ENCODE data around the gene CS. TPM values are rescaled to one million over a fixed set of nuclear protein-coding genes. Genes with fewer than 3 reads are reported as not detected.

The CS gene
- polyA plus RNA-seq, 1 of the 3 experiments (the other 2 are of a cell fraction), result 121 TPM

- Histone ChIP-seq H2AFZ (ENCODE audit: low read depth) (peak overlapping the region; percentile 90; the same call in 1 of the 2 replicates), H3K27me3 (ENCODE audit: insufficient read depth) (no peaks in the 10 kb centered on the region), H3K4me1 (ENCODE audit: control insufficient read depth in 1 of 2, insufficient read depth in 2 of 2, low read depth in 1 of 2, low read length in 1 of 2) (peaks cover 13 to 22% of the 10 kb centered on the region in 2 experiments; a peak in 2 of 4 replicates), H3K36me3 (replicated peaks in 1 of 2; ENCODE audit: control insufficient read depth in 1 of 2, insufficient read depth in 2 of 2, low read length in 1 of 2) (no peaks in the 10 kb centered on the region), H4K20me1 (ENCODE audit: insufficient read depth) (no peaks in the 10 kb centered on the region), H3K79me2 (ENCODE audit: insufficient read depth) (peaks cover 26% of the 10 kb centered on the region), H3K9me3 (no peaks in the 10 kb centered on the region), H3K9ac (no peak overlapping the region), H3F3A (replicated peaks; ENCODE audit: insufficient read depth) (peaks cover 24% of the 10 kb centered on the region), H3K9me2 (no peaks in the 10 kb centered on the region), H3K4me2 (peak overlapping the region; percentile 46; the same call in 1 of the 2 replicates), H3K4me3 (ENCODE audit: low read depth in 2 of 2, low read length in 1 of 2) (peak overlapping the region in 1 of 2 experiments; percentile 97; a peak in 3 of 4 replicates), H3K27ac (ENCODE audit: low read depth in 2 of 2, low read length in 1 of 2) (peak overlapping the region; percentile 56 to 64)
- TF ChIP-seq YY1 (IDR thresholded peaks at IDR 0.05; ENCODE audit: low read depth), result no peak
- no peak for TF ChIP-seq GABPA (IDR thresholded peaks at IDR 0.05; ENCODE audit: low read depth)
- ChIA-PET CTCF (interaction anchor here (0.6 to 4.1 kb wide), 11 partner anchors 11 to 486 kb away, joined by 3 to 47 read pairs (median 5); partner anchors contain the start of genes SMARCC2 and ZC3H10), POLR2A (interaction anchor here (0.6 kb wide), 1 partner anchor 23 kb away, joined by 3 read pairs; no protein-coding TSS in a partner anchor)
- no peak for DNase-seq
- WGBS (ENCODE audit: low lambda C conversion rate), result 42% methylated on average over 15 of the region's 15 CpGs
Measured at GRCh38 chr12:56223571-56224101, 76.5 kb downstream of the CS start.

GRCh38 chr12:56222531-56222895 is 77.6 kb downstream of the CS start:
- H3K9ac ChIP-seq, result peak overlapping the region; percentile 96
- no peaks in the 10 kb centered on the region for H3K9me2 ChIP-seq
- H3K27ac ChIP-seq (ENCODE audit: low read depth in 2 of 2, low read length in 1 of 2), result peak overlapping the region; percentile 93 to 98
- H4K20me1 ChIP-seq (ENCODE audit: insufficient read depth), result no peaks in the 10 kb centered on the region
- H3K4me1 ChIP-seq (ENCODE audit: control insufficient read depth in 1 of 2, insufficient read depth in 2 of 2, low read depth in 1 of 2, low read length in 1 of 2), result peaks cover 13 to 22% of the 10 kb centered on the region in 2 experiments; a peak in 2 of 4 replicates
- 57% methylated on average over 4 of the region's 4 CpGs for WGBS (ENCODE audit: low lambda C conversion rate)
- H3K4me2 ChIP-seq, result peak overlapping the region; percentile 80
- TF ChIP-seq MXI1 (IDR thresholded peaks at IDR 0.05; ENCODE audit: low read depth, low read length) (no peak), RFX5 (IDR thresholded peaks at IDR 0.05; ENCODE audit: low read length) (no peak), PBX3 (IDR thresholded peaks at IDR 0.05) (no peak), RAD21 (IDR thresholded peaks at IDR 0.05; ENCODE audit: low read length) (no peak), POLR2AphosphoS5 (IDR thresholded peaks at IDR 0.05; ENCODE audit: low read depth, low read length) (no peak), CHD2 (IDR thresholded peaks at IDR 0.05; ENCODE audit: low read length, partially characterized antibody) (no peak), RXRA (IDR thresholded peaks at IDR 0.05; ENCODE audit: borderline replicate concordance, low read depth) (no peak), NRF1 (IDR thresholded peaks at IDR 0.05; ENCODE audit: low read depth, low read length) (no peak), ELF1 (IDR thresholded peaks at IDR 0.05) (no peak)
- H3F3A ChIP-seq (replicated peaks; ENCODE audit: insufficient read depth), result peaks cover 24% of the 10 kb centered on the region
- H3K27me3 ChIP-seq (ENCODE audit: insufficient read depth), result no peaks in the 10 kb centered on the region
- no peak for DNase-seq
- H3K4me3 ChIP-seq (ENCODE audit: low read depth in 2 of 2, low read length in 1 of 2), result peak overlapping the region; percentile 71 to 85
- no peaks in the 10 kb centered on the region for H3K36me3 ChIP-seq (replicated peaks in 1 of 2; ENCODE audit: control insufficient read depth in 1 of 2, insufficient read depth in 2 of 2, low read length in 1 of 2)
- ChIA-PET POLR2A (interaction anchor here (0.9 to 3.0 kb wide), 11 partner anchors 14 to 118 kb away, joined by 3 to 23 read pairs (median 6); partner anchors contain the start of genes ANKRD52, CNPY2, ESYT1 and PA2G4), CTCF (interaction anchor here (0.6 to 4.1 kb wide), 23 partner anchors 10 to 886 kb away, joined by 3 to 47 read pairs (median 5); partner anchors contain the start of genes ANKRD52, COQ10A, ESYT1 and SMARCC2)
- peak overlapping the region; percentile 61; the same call in 1 of the 2 replicates for H2AFZ ChIP-seq (ENCODE audit: low read depth)
- H3K79me2 ChIP-seq (ENCODE audit: insufficient read depth), result peaks cover 35% of the 10 kb centered on the region
- no peaks in the 10 kb centered on the region for H3K9me3 ChIP-seq

Measured in SK-N-SH (cell line).